B cell (primary cell): Measurements from ENCODE around the gene CLASP1. TPM values are rescaled to one million over a fixed set of nuclear protein-coding genes. Genes with fewer than 3 reads are reported as not detected.

Source experiments
- ATAC-seq: fragments of 200-7000 bp; cut with Tn5 transposase; one replicate; pipeline ENCODE4 v1.10.0; 2021; ENCODE audit warnings: low read depth, mild to moderate bottlenecking, moderate number of reproducible peaks, moderate library complexity
- CTCF ChIA-PET: fragments of 350-600 bp; sonication (Branson Sonifier 250); formaldehyde crosslinking; loops from one replicate; lab custom pipeline; 2021; ENCODE audit warnings: antibody characterized with exemption, inconsistent platforms; lab: Charles Lee
- POLR2A ChIA-PET: fragments of 350-600 bp; sonication (Branson Sonifier 250); formaldehyde crosslinking; loops from one replicate; lab custom pipeline; 2021; ENCODE audit warnings: antibody characterized with exemption; lab: Charles Lee
- DNase-seq: peaks from one replicate; pipeline ENCODE4 v3.0.0; 2013
- H2AFZ ChIP-seq: 2 replicates; pipeline ENCODE4 v1.6.1; 2012; ENCODE audit warnings: mild to moderate bottlenecking, low read depth, low read length; ENCODE audit not compliant: insufficient read depth, poor library complexity, severe bottlenecking
- H3K27ac ChIP-seq, 2 donors: 1 replicate in 1 of 2; 2 replicates in 1 of 2; pipeline ENCODE4 v1.5.1; 2012 to 2013; ENCODE audit warnings: low read length in 2 of 2, mild to moderate bottlenecking in 2 of 2, moderate library complexity in 1 of 2
- H3K27me3 ChIP-seq, 4 experiments: fragments of 200-600 bp in 1 of 4; sonication (generic) in 1 of 4; replicated peaks in 1 of 4; 1 replicate in 2 of 4; 2 replicates in 2 of 4; pipeline versions ENCODE4 v1.6.1 to v1.7.0; 2013 to 2016; ENCODE audit warnings: low read length in 3 of 4, mild to moderate bottlenecking in 2 of 4, mixed read lengths in 1 of 4, moderate library complexity in 1 of 4; ENCODE audit not compliant: insufficient read depth in 4 of 4, control insufficient read depth in 3 of 4; ENCODE audit errors: control extremely low read depth in 1 of 4
- H3K36me3 ChIP-seq, 2 experiments: replicated peaks in 1 of 2; 1 replicate in 1 of 2; 2 replicates in 1 of 2; pipeline versions ENCODE4 v1.6.1 to v1.7.1; 2013; ENCODE audit warnings: low read length in 1 of 2; ENCODE audit not compliant: insufficient read depth in 2 of 2, control insufficient read depth in 1 of 2; ENCODE audit errors: control extremely low read depth in 1 of 2, extremely low read depth in 1 of 2
- H3K4me1 ChIP-seq, 2 donors: fragments of 200-600 bp in 1 of 2; sonication (generic) in 1 of 2; 1 replicate in 1 of 2; 2 replicates in 1 of 2; pipeline versions ENCODE4 v1.5.1 to v1.6.1; 2013 to 2017; ENCODE audit warnings: low read length in 2 of 2; ENCODE audit not compliant: control insufficient read depth in 2 of 2, insufficient read depth in 2 of 2
- H3K4me2 ChIP-seq: replicated peaks from 2 replicates; pipeline ENCODE3; 2012; ENCODE audit warnings: mild to moderate bottlenecking, low read depth, low read length; ENCODE audit not compliant: poor library complexity, severe bottlenecking
- H3K4me3 ChIP-seq, 5 experiments: fragments of 200-600 bp in 1 of 5; sonication (generic) in 1 of 5; 1 replicate in 3 of 5; 2 replicates in 2 of 5; pipeline versions ENCODE4 v1.5.1 to v1.7.0; 2011 to 2016; ENCODE audit warnings: low read length in 4 of 5, mild to moderate bottlenecking in 4 of 5, low read depth in 2 of 5, control low read depth in 1 of 5, moderate library complexity in 1 of 5; ENCODE audit not compliant: insufficient read depth in 1 of 5; ENCODE audit errors: control extremely low read depth in 1 of 5, extremely low read depth in 1 of 5
- H3K79me2 ChIP-seq: fragments of 200-600 bp; sonication (generic); one replicate; pipeline ENCODE4 v1.6.0; 2016; ENCODE audit warnings: low read length; ENCODE audit not compliant: control insufficient read depth, insufficient read depth
- H3K9ac ChIP-seq: fragments of 200-600 bp; sonication (generic); 2 replicates; pipeline ENCODE4 v1.6.1; 2017; ENCODE audit warnings: mild to moderate bottlenecking, low read length, moderate library complexity
- H3K9me3 ChIP-seq, 3 donors: one replicate each; pipeline versions ENCODE4 v1.6.1 to v1.7.1; 2013; ENCODE audit warnings: low read length in 2 of 3; ENCODE audit not compliant: control insufficient read depth in 2 of 3, insufficient read depth in 1 of 3; ENCODE audit errors: control extremely low read depth in 1 of 3
- H4K20me1 ChIP-seq: 2 replicates; pipeline ENCODE4 v1.6.0; 2012; ENCODE audit warnings: mild to moderate bottlenecking, low read length; ENCODE audit not compliant: insufficient read depth, control insufficient read depth, poor library complexity, severe bottlenecking
- H3K27ac Mint-ChIP-seq: one replicate; pipeline ENCODE4 v1.8.0; 2021; ENCODE audit warnings: mixed read lengths
- H3K27me3 Mint-ChIP-seq: one replicate; pipeline ENCODE4 v1.8.0; 2021; ENCODE audit warnings: mixed read lengths
- H3K4me1 Mint-ChIP-seq: one replicate; pipeline ENCODE4 v1.8.0; 2021; ENCODE audit warnings: mixed read lengths
- H3K4me3 Mint-ChIP-seq: one replicate; pipeline ENCODE4 v1.8.0; 2021; ENCODE audit warnings: mixed read lengths
- H3K9me3 Mint-ChIP-seq: one replicate; pipeline ENCODE4 v1.8.0; 2022; ENCODE audit warnings: mixed read lengths; ENCODE audit not compliant: insufficient read depth
- EZH2 ChIP-seq: IDR thresholded peaks from 2 replicates; pipeline ENCODE4 v1.6.1; 2012; ENCODE audit warnings: borderline replicate concordance, low read depth, mild to moderate bottlenecking, moderate library complexity, low read length; ENCODE audit not compliant: insufficient read depth, poor library complexity, severe bottlenecking
- WGBS: methylation state at CpG from one replicate; pipeline ENCODE4 v1.1.5; 2013; ENCODE audit warnings: missing lambda C conversion rate; ENCODE audit not compliant: insufficient coverage; 5-methylcytosine and 5-hydroxymethylcytosine counted together
- intact Hi-C: fragments of 100-400 bp; cut with micrococcal nuclease; formaldehyde crosslinking; loops from one replicate; pipeline ENCODE4 v1.10.0; 2022
- polyA plus RNA-seq: library from polyadenylated mRNA; depleted of rRNA; stranded (reverse); fragments of >200 nt; gene quantifications from 2 replicates; pipeline ENCODE4 v1.2.3, GENCODE V29; 2012
- total RNA-seq, 2 donors: library from RNA; stranded (reverse); fragments of 120-200 nt in 1 of 2; gene quantifications; 1 replicate in 1 of 2; 2 replicates in 1 of 2; pipeline versions ENCODE4 v1.2.3 to v1.2.4, GENCODE V29; 2013 to 2022
- TF ChIP-seq, protein P1 (sequence below): fragments of 200-600 bp; IDR thresholded peaks from one replicate; pipeline ENCODE4 v1.8.0; 2022; ENCODE audit warnings: antibody characterized with exemption, mild to moderate bottlenecking

CLASP1 gene
- total and polyA plus RNA-seq, 2 donors (not counting 1 experiment from before 2014, with no cell fraction given), result 8.7 to 88.0 TPM

DNA sequence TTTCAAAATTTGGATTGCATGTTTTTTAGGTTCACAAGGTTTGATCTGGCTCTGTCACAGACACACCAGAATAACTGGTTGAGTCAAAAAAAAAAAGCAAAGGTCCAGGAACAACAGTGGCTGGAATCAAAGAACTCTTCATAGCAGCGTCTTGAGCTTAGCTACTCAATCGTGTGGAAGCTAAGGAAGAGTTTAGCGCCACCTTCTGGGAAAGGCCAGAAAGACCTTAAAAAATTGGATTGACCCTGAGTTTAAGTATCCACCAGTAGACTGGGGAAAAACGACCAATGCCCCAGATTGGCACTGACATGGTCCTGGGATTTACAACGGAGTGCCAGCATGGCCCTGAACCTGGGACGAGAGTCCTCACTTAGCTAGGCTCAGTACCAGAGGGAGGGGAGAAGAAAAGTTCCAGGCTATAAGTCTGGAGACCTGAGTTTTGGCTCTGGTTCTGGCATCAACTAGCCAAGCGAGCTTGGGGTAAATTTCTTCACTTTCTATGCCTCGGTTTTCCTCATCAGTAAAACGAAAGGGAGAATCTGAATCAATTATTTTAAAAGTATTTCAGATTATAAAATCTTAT is 293.1 kb downstream of the CLASP1 start:
- no peak overlapping the region for H3K9ac ChIP-seq
- H3K4me3 ChIP-seq, result no peak overlapping the region
- ChIA-PET POLR2A (no interaction called here), CTCF (interaction anchor here (1.8 kb wide), 1 partner anchor 10 kb away, joined by 5 read pairs; no protein-coding TSS in a partner anchor)
- H4K20me1 ChIP-seq, result no peaks in the 10 kb centered on the region
- Mint-ChIP-seq H3K4me1 (no peaks in the 10 kb centered on the region), H3K27ac (no peak overlapping the region), H3K4me3 (no peak overlapping the region), H3K27me3 (no peaks in the 10 kb centered on the region), H3K9me3 (no peaks in the 10 kb centered on the region)
- 33% methylated on average over 6 of the region's 9 CpGs for WGBS
- no peaks in the 10 kb centered on the region for H3K9me3 ChIP-seq
- no peak for ATAC-seq
- no peaks in the 10 kb centered on the region for H3K4me1 ChIP-seq
- no peak overlapping the region for H2AFZ ChIP-seq
- H3K27ac ChIP-seq, result no peak overlapping the region
- intact Hi-C loops, result no loop called here
- no peaks in the 10 kb centered on the region for H3K27me3 ChIP-seq
- no peaks in the 10 kb centered on the region for H3K79me2 ChIP-seq
- TF ChIP-seq, protein P1, sequence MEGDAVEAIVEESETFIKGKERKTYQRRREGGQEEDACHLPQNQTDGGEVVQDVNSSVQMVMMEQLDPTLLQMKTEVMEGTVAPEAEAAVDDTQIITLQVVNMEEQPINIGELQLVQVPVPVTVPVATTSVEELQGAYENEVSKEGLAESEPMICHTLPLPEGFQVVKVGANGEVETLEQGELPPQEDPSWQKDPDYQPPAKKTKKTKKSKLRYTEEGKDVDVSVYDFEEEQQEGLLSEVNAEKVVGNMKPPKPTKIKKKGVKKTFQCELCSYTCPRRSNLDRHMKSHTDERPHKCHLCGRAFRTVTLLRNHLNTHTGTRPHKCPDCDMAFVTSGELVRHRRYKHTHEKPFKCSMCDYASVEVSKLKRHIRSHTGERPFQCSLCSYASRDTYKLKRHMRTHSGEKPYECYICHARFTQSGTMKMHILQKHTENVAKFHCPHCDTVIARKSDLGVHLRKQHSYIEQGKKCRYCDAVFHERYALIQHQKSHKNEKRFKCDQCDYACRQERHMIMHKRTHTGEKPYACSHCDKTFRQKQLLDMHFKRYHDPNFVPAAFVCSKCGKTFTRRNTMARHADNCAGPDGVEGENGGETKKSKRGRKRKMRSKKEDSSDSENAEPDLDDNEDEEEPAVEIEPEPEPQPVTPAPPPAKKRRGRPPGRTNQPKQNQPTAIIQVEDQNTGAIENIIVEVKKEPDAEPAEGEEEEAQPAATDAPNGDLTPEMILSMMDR, result peak; percentile 26
- TF ChIP-seq EZH2, result no peak
- H3K4me2 ChIP-seq, result no peak overlapping the region
- DNase-seq, result no peak
- peaks cover 2 to 81% of the 10 kb centered on the region in 2 experiments for H3K36me3 ChIP-seq

DNA sequence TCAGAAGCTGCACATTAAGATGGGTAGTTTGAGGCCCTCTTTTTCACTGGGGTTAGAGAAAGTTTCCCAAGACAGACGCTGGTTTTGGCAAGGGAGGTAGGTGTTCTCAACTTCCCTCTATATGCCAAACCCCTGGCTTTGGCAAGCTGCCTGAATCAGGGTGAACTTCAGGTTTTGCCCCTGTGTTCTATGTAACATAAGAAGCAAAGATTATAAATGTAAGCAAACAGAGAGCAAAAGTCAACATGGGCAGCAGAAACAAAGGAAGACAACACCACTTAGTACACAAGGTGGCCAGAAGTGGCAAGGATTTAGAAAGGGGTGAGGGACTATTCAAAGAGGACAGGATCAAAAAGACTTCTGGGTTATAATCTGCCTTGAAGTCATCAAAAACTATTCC is 293.8 kb downstream of the CLASP1 start:
- Histone ChIP-seq H3K9ac (no peak overlapping the region), H3K4me2 (no peak overlapping the region), H3K27ac (no peak overlapping the region), H2AFZ (no peak overlapping the region), H4K20me1 (no peaks in the 10 kb centered on the region), H3K27me3 (no peaks in the 10 kb centered on the region), H3K79me2 (no peaks in the 10 kb centered on the region), H3K4me1 (no peaks in the 10 kb centered on the region), H3K9me3 (no peaks in the 10 kb centered on the region), H3K36me3 (peaks cover 2 to 76% of the 10 kb centered on the region in 2 experiments), H3K4me3 (no peak overlapping the region)
- DNase-seq (no peak), ATAC-seq (no peak)
- H3K27me3 Mint-ChIP-seq, result no peaks in the 10 kb centered on the region
- intact Hi-C loops, result no loop called here
- no peaks in the 10 kb centered on the region for H3K9me3 Mint-ChIP-seq
- H3K4me1 Mint-ChIP-seq, result no peaks in the 10 kb centered on the region
- ChIA-PET POLR2A (no interaction called here), CTCF (no interaction called here)
- no peak overlapping the region for H3K27ac Mint-ChIP-seq
- H3K4me3 Mint-ChIP-seq, result no peak overlapping the region
- TF ChIP-seq, protein P1, result no peak
- no peak for TF ChIP-seq EZH2
- no CpG with 5 or more reads among the region's 1 CpG for WGBS
